ENCODE results near the gene CPNE7. TPM values are rescaled to one million over a fixed set of nuclear protein-coding genes. Genes with fewer than 3 reads are reported as not detected.

CPNE7 gene
- total RNA-seq, 4 donors from 2014 or later, result 0.19 to 2.4 (median 1.1) TPM; not detected in 1

GRCh38 chr16:89615176-89615575 is 39.6 kb downstream of the CPNE7 start:
- no peak for DNase-seq (ENCODE audit: low spot score)
- ATAC-seq (ENCODE audit: low FRiP score), result no peak
- TF ChIP-seq CTCF (IDR thresholded peaks at IDR 0.05), result no peak

DNA sequence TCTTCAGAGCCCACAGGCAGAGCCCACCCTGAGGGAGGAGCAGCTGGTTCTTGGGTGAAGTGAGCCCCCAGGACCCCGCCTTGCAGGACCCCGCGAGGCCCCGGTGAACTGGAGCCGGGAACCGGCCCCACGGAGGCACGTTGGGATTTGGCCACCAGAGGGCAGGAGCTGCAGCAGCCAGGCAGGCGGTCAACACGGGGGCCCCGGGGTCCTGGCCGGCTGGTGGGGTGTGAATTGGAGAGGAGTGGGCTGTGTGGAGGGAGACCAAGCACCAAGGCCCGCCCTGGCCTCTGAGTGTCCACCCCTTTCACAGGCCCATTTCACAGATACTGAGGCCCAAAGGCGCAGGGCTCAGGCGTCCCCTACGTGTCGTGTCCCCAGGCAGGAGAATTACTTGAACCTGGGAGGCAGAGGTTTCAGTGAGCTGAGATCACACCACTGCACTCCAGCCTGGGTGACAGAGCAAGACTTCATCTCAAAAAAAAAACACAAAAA is 40.1 kb downstream of the CPNE7 start:
- DNase-seq (ENCODE audit: low spot score) (no peak), ATAC-seq (ENCODE audit: low FRiP score) (no peak)
- peak in 1 of 3 donors; percentile 11 for TF ChIP-seq CTCF (IDR thresholded peaks at IDR 0.05)

DNA sequence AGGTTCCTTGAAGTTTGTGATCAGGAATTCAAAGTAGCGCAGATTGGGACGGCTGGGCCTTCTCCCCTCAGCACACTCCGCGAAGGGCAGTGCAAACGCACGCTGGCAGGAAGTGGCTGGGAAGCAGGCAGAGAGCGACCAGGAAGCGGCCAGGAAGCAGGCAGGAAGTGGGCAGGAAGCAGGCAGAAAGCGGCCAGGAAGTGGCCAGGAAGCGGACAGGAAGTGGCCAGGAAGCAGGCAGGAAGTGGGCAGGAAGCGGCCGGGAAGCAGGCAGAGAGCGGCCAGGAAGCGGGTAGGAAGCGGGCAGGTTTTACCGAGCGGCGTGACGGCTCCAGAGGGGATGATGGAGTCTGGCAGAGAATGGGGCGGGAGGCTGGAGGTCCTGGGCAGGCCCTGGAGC is 41.1 kb downstream of the CPNE7 start:
- no peak for ATAC-seq (ENCODE audit: low FRiP score)
- DNase-seq (ENCODE audit: low spot score), result no peak
- TF ChIP-seq CTCF (IDR thresholded peaks at IDR 0.05), result no peak

GRCh38 chr16:89617036-89617435 is 41.5 kb downstream of the CPNE7 start:
- no peak for TF ChIP-seq CTCF (IDR thresholded peaks at IDR 0.05)

GRCh38 chr16:89618109-89618998 is 42.8 kb downstream of the CPNE7 start:
- ATAC-seq (ENCODE audit: low FRiP score), result no peak
- no peak for TF ChIP-seq CTCF (IDR thresholded peaks at IDR 0.05)
- DNase-seq (ENCODE audit: low spot score), result no peak

More at GRCh38 chr16:89617036-89617435, 41.5 kb downstream of the CPNE7 start:
- no peak for ATAC-seq (ENCODE audit: low FRiP score)
- no peak for DNase-seq (ENCODE audit: low spot score)

GRCh38 chr16:89619840-89620239 is 44.3 kb downstream of the CPNE7 start:
- ATAC-seq (ENCODE audit: low FRiP score) (no peak), DNase-seq (ENCODE audit: low spot score) (no peak)
- no peak for TF ChIP-seq CTCF (IDR thresholded peaks at IDR 0.05)

DNA sequence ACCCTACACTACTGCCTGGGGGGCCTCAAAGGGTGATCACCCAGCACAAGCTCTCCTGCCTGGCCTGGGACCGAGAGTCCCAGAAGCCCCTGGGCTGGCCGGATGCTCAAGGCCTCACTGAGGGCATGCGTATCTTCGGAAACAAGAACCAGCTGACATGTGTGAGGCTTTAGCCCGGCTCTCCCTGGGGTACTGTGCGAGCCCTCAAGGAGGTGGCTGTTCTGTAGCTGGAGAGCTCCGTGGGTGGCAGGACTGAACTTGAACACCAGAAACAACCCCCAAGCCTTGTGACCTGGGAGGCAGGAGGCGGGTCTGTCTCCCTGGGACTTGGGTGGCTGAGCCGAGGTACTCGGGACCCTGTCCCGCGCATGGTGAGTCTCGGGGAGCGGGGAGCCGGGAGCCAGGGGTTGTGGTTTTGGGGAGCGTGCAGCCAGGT is 44.9 kb downstream of the CPNE7 start:
- DNase-seq (ENCODE audit: low spot score) (no peak), ATAC-seq (ENCODE audit: low FRiP score) (no peak)
- TF ChIP-seq CTCF (IDR thresholded peaks at IDR 0.05), result no peak
